Measurements from ENCODE around the gene TAB2. TPM values are rescaled to one million over a fixed set of nuclear protein-coding genes. Genes with fewer than 3 reads are reported as not detected.
"Not testable (repeated sequence)": the region's sequence is repeated elsewhere in the genome, so short reads cannot be mapped to it uniquely, and the experiment has no call there.

TAB2 gene
- total RNA-seq, 1 experiment from 2014 or later = 52.2 TPM

DNA sequence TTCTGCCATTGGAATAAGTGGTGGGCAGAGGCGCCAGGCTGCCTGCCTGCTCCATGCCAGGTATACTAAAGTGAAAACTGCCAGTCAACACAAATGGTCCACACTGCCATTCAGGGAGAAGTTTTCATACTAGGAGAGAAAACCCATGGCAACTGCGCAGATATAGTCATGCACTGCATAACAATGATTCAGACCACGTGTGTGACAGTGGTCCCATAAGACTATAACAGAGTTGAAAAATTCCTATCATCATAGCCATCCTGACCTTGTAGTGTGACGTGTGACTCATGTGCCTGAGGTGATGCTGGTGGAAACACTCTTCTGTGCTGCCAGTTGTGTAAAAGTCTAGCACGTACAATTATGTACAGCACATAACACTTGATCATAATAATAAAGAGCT lies 142.2 kb downstream of the TAB2 start:
- BruUV-seq (replicated peaks) = no TSS peak
- ChIA-PET CTCF (no interaction called here), POLR2A (ENCODE audit: low non-redundant PET) (no interaction called here)
- no peak overlapping the region for H3K4me3 ChIP-seq (ENCODE audit: low read depth, low read length, poor library complexity, severe bottlenecking)
- TF ChIP-seq, protein P1, sequence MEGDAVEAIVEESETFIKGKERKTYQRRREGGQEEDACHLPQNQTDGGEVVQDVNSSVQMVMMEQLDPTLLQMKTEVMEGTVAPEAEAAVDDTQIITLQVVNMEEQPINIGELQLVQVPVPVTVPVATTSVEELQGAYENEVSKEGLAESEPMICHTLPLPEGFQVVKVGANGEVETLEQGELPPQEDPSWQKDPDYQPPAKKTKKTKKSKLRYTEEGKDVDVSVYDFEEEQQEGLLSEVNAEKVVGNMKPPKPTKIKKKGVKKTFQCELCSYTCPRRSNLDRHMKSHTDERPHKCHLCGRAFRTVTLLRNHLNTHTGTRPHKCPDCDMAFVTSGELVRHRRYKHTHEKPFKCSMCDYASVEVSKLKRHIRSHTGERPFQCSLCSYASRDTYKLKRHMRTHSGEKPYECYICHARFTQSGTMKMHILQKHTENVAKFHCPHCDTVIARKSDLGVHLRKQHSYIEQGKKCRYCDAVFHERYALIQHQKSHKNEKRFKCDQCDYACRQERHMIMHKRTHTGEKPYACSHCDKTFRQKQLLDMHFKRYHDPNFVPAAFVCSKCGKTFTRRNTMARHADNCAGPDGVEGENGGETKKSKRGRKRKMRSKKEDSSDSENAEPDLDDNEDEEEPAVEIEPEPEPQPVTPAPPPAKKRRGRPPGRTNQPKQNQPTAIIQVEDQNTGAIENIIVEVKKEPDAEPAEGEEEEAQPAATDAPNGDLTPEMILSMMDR (conservative IDR thresholded peaks at IDR 0.05; ENCODE audit: low read depth, low read length) = no peak
- TF ChIP-seq EZH2 (IDR thresholded peaks at IDR 0.05; ENCODE audit: borderline replicate concordance, low read depth, low read length, poor library complexity, severe bottlenecking) = no peak
- peaks cover under 1% of the 10 kb centered on the region for H3K4me1 ChIP-seq (ENCODE audit: insufficient read depth, low read length, poor library complexity, severe bottlenecking)
- no peaks in the 10 kb centered on the region for H3K27me3 ChIP-seq (replicated peaks; ENCODE audit: insufficient read depth, low read depth, low read length, poor library complexity)
- H3K27ac ChIP-seq (ENCODE audit: low read depth, low read length, poor library complexity, severe bottlenecking) = no peak overlapping the region
- H3K36me3 ChIP-seq (ENCODE audit: insufficient read depth, low read length, poor library complexity, severe bottlenecking) = no peaks in the 10 kb centered on the region
- intact Hi-C loops (cut with micrococcal nuclease; ENCODE audit: unreplicated experiment) = no loop called here
- no peaks in the 10 kb centered on the region for H3K9me3 ChIP-seq (ENCODE audit: low read depth, low read length, poor library complexity, severe bottlenecking)
- no peak for DNase-seq (ENCODE audit: low spot score)

DNA sequence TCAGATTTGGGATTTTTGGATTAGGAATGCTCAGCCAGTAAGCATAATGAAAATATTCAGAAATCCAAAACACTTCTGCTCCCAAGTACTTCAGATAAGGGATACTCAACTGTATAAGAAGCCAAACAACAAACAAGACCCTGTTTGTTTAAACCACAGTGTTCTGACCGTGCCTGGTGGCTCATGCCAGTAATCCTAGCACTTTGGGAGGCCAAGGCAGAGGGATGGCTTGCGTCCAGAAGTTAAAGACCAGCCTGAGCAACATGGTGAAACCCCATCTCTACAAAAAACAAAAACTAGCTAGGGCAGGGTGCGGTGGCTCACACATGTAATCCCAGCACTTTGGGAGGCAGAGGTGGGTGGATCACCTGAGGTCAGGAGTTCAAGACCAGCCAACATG lies 142.7 kb downstream of the TAB2 start:
- H3K4me1 ChIP-seq (ENCODE audit: insufficient read depth, low read length, poor library complexity, severe bottlenecking); DNase-seq (ENCODE audit: low spot score); H3K36me3 ChIP-seq (ENCODE audit: insufficient read depth, low read length, poor library complexity, severe bottlenecking); CTCF ChIA-PET; intact Hi-C loops (cut with micrococcal nuclease; ENCODE audit: unreplicated experiment); H3K27me3 ChIP-seq (replicated peaks; ENCODE audit: insufficient read depth, low read depth, low read length, poor library complexity); H3K4me3 ChIP-seq (ENCODE audit: low read depth, low read length, poor library complexity, severe bottlenecking); H3K9me3 ChIP-seq (ENCODE audit: low read depth, low read length, poor library complexity, severe bottlenecking); BruUV-seq (replicated peaks); POLR2A ChIA-PET (ENCODE audit: low non-redundant PET); H3K27ac ChIP-seq (ENCODE audit: low read depth, low read length, poor library complexity, severe bottlenecking): not testable (repeated sequence)

Other genes with a start within 250 kb of the TAB2 start
- 1.9 and 2.8 TPM in 2 replicates for gene SUMO4, start 82.5 kb downstream of the TAB2 start, total RNA-seq (2021)
- 0.30 and 0.33 TPM in 2 replicates for gene ZC3H12D, start 167.3 kb downstream of the TAB2 start, total RNA-seq (2021)
- gene PPIL4, start 228.3 kb downstream of the TAB2 start, total RNA-seq (2021) = 40.3 and 43.0 TPM in 2 replicates
- 24.0 and 29.7 TPM in 2 replicates for gene GINM1, start 248.7 kb downstream of the TAB2 start, total RNA-seq (2021)

Data from A673 (cell line).